SK-N-DZ (cell line): ENCODE measurements around the gene TNFAIP2. TPM values are rescaled to one million over a fixed set of nuclear protein-coding genes. Genes with fewer than 3 reads are reported as not detected.

ENCODE experiments used
- DNase-seq: peaks from one replicate; pipeline ENCODE4 v3.0.0-alpha.2; 2015; ENCODE audit warnings: low spot score
- polyA plus RNA-seq, 2 experiments: library from polyadenylated mRNA; depleted of rRNA; stranded (reverse); fragments of >200 nt; gene quantifications; 2 replicates each; pipeline ENCODE4 v1.2.3, GENCODE V29; 2014

TNFAIP2 gene, protein sequence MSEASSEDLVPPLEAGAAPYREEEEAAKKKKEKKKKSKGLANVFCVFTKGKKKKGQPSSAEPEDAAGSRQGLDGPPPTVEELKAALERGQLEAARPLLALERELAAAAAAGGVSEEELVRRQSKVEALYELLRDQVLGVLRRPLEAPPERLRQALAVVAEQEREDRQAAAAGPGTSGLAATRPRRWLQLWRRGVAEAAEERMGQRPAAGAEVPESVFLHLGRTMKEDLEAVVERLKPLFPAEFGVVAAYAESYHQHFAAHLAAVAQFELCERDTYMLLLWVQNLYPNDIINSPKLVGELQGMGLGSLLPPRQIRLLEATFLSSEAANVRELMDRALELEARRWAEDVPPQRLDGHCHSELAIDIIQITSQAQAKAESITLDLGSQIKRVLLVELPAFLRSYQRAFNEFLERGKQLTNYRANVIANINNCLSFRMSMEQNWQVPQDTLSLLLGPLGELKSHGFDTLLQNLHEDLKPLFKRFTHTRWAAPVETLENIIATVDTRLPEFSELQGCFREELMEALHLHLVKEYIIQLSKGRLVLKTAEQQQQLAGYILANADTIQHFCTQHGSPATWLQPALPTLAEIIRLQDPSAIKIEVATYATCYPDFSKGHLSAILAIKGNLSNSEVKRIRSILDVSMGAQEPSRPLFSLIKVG
- 0.54 and 0.62 TPM in 2 replicates for polyA plus RNA-seq (2014; cell fraction: cytosol; rRNA removed)
- polyA plus RNA-seq (2014; cell fraction: nucleus; rRNA removed) = 1.8 and 1.9 TPM in 2 replicates

DNA sequence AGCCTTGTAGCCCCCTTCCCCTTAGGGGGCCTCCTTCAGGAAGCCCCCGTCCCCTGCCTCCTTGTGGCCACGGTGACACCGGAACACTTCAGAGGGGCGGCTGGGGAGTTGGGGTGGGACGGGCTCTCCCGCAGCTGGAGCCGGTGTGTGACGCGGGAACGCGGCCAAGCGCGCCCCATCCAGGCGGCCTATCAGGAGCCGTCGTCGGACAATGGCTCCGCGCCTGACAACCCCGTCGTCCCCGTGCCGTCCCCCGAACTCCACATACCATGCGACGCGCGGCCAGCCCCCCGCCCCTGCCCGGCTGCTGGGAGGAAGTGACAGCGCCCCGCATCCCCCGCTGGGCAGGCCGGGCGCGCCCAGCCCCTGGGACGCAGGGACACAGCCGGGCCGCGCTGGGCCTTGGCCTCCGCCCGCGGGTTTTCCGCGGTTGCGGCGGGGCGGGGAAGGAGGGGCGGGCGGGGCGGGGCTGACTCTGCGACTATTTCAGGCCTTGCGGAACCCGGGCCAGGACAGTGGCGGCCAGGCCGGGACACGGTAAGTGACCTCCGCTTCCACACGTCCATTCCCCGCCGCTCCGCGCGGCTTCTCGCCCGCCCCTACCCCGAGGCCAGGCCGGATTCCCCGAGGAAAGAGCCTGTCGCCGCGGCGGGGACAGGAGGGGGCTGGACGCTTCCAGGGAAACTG is at the start of gene TNFAIP2:
TNFAIP2 (plus strand) TSS at position 515 of the 687 bp plus-strand sequence. CDS start 2,997 bp downstream, outside the sequence.
- DNase-seq = no peak

DNA sequence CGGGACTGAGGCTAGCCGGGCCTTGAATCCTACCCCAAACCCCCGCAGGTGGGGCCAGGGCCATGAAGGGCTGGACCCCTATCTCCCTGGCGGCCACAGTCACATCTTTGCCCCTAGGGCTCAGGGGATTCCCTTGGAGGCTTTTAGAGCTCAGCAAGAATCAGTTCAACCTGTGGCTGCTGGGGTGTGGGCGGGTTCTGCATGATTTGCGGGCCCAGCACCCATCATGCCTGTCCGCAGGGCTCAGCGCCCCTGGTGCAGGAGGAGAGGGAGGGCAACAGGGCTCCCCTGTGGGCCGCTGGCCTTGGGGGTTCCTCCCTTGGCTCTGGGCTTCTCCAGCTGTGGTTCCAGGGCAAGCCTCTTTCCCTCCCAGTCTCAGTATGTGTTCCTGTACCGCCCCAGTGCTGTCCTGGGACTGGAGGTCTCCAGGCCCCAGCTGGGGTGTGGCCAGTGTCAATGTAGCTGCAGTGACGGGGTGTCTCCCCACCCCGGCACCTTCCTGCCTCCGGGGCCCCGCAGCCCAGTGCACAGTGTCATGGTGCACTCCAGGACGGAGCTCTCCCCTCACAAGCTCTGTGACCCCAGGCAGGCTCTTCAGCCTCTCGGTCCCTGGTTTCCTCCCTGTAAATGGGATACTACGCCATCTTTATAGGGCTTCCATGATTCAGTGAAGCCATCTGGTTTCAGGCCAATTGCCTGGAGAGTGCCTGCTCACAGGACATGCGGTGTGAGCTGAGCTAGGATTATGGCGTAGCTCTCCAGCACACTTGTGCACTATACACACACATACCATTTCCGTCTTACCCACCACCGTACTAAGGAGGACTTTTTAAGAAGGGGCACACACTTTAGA is 49.2 kb upstream of the TNFAIP2 start:
- no peak for DNase-seq

- no peak for DNase-seq
Measured at GRCh38 chr14:103074729-103075367, 48.4 kb upstream of the TNFAIP2 start.

GRCh38 chr14:103078420-103078749 is 44.9 kb upstream of the TNFAIP2 start:
- peak; percentile 65 for DNase-seq

DNA sequence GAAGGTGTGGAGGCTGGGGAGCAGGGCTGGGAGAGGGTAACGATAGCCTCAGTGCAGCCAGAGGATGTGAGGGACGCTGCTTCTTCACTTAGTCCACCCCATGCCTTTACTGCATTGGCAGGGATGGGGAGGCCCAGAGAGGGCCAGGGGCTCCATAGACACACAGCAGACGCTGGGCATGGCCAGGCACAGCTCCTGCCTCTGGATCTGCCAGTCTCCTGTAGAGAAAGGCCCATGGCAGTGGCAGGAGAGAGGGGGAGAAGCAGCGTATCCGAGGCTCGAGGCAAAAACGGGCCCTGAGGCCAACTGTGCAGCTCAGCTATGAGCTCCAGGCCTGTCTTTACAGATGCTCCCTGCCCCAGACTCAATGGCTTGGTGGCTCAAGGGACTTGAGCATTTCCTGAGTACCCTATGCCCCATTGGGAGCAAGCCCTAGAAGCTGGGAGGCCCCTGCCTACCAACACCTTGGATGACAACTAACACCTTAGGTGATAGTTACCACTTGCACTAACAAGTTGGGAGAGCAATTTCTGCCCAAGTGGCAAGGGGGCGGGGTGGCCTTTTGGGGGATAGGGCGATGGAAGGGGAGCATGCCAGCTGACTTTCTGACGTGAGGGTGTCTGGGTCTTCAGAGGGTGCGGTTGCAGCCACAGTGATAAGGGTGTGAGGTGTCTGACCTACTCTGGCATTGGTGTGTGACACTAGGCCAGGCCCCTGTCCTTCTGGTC is 44.2 kb upstream of the TNFAIP2 start:
- DNase-seq = no peak

GRCh38 chr14:103081951-103082350 is 41.3 kb upstream of the TNFAIP2 start:
- DNase-seq = no peak

DNA sequence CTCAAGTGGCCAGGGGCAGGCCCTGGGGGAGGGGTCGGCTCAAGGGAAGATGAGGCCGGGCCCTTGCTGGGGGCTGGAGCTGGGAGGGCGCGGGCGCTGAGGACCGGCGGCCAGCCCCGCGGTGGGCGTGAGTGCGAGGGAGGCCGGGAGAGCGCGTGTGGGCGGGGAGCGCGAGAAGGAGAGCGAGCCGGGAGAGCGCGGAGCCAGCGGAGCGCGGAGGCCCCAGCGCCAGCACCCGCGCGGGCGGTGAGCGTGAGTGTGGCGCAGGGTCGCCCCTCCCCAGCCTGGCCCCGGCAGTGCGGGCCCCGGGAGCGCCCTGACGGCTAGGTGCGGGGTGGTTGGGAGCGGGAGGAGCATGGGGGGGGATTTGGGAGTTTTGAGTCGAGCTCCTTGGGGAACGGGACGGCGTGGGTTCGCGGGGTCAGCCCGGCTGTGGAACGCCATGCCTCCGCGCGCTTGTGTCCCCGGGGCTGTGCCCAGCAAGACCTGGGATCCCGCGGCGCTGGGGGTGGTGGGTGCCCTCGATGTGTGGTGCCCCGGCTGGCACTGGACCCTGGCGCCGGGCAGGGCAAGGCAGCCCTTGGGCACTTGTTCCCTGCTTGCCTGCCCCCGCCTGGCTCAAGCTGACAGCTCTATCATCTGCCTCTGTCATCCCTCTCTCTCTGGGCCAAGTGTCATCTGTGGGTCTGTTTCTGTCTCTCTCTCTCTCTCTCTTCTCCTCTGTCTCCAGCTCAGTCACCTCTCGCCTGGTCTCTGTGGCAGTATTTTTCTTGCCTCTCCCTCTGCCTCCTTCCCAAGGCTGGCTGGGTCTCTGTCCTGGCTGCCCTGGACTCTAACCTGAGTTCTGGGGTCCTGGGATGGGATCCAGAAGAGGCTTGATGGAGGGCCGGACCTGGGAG is 39.0 kb upstream of the TNFAIP2 start, which contains the start of gene LBHD2:
LBHD2 (plus strand) TSS at position 190 of the 899 bp plus-strand sequence. CDS start 1,803 bp downstream, outside the sequence.
- DNase-seq = no peak

DNA sequence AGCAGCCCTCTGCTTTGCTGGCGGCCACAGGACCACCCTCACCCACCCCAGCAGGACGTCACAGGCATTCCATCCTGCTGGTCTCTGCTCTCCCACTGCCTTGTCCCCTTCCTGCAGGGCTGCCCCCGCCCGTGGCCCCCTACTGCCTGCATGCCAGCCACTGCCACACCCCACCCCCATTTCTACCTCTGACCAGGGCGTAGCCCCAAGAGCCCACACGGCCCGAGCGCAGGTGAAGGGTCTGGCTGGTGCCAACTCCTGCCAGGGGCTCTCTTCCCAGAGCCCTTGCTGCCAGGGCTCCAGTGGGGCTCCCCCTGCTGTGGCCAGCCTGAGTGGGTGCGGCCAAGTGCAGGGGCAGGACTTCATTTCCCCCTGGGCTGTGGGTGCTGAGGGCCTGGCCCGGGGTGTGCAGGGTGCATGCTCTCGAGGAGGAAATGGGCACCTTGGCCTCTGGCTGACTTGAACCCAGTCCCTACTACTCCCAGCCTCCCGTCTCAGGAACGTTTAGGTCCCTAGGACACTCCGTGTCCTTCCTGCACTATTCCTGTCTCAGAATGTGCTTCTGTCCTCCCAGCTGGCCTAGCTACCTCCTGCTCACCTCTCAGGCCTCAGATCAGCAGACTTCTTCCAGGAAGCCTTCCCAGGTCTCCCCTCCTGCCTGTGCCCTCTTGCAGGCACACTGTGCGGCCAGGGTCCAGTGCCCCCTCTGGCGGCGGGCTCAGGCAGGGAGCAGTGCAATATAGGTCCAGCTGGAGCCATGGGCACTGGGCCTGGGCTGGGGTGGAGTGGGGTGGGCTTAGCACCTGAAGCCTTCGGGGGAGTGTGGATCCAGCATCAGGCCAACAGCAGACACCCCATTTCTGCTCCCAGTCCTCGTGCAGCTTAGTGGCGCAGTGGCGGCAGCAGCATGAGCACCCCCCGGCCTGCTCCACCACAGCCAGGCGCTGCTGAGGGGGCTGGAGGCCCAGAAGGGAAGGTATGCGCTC is 37.9 kb upstream of the TNFAIP2 start:
- DNase-seq = no peak

DNA sequence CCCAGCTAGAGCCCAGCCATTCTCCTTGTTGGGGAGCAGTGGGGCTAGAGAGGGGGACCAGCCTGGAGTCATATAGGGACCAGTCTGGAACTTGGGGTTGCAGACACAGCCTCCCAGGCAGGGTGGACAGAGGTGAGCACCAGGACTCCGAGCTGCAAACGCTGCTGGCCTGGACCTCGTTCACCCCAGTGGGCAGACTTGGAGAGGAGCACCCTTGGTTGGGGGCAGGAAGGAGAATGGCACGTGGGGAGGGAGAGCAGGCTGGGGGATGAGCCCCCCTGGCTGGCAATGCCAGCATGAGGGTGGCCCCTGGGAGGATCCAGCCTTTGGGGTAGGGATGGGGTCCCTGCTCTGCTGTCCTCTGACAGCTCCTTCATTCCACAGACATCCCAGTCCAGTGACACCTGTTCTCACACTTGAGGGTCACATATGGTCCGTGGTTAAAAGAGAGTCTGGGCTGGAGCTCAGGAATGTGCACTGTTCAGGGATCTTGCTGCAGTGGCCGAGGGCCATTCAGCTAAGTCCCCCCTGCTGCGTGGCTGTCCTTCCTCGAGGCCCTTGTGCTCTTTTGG is 36.4 kb upstream of the TNFAIP2 start:
- no peak for DNase-seq

- DNase-seq = no peak
Measured at GRCh38 chr14:103087343-103087835, 35.9 kb upstream of the TNFAIP2 start.

DNA sequence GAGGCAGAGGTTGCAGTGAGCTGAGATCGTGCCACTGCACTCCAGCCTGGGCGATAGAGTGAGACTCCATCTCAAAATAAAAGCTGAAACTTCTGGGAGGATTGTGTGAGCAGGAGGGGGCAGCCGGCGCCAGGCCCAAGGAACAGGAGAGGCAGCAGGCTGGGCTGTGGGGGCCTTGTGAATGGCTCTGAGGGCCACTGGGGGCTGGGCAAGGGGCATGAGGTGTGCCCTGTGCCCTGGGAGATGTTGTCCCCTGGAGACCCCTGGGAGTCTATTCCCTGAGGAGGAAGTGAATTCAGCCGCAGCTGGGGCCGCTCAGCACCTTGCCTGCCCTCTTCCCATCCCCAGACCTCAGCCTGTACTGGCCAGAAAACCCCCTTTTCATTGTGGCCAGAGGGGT is 34.3 kb upstream of the TNFAIP2 start:
- DNase-seq = no peak

DNA sequence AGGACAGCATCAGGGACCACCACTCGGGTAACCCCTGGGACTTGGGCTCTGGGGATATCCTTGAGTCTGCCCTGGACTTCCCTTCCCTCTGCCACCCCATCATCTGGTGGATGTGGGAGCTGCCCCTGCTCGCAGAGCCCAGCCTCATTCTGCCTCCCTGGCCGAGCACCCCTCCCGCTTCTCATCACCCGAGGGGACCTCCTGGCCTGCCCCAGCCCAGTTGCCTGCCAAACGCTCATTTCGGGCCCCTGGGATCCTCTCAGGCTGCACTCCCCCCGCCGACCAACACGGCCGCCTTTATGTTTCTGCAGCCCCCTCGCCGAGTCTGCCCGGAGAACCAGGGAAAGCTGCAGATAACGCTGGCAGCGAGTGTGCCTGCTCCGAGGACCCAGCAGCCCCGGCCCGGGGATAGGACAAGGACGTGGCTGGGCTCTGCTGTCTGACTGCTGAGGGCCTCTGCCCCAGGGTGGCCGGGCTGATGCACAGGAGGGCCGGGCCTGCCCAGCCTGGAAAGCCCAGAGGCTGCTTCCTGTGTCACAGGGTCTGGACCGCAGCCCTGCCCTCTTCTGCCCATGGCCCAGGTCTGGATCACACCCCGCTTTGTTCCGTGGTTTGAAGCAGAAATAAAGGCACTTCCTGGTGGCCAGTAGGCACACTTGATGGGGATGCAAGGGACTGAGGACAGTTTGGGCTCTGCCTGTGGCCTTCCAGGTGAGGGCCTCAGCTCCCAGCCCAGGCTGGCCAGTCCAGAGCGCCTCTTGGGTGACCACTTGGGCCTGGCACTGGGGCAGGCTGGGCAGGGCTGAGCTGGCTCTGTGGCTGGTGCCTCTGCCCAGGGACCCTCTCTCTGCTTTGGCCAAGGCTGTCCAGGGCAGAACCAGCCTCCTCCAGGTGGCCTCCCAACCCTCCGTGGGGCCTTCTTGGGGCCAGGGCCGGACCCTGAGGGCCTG is 33.6 kb upstream of the TNFAIP2 start:
- DNase-seq = no peak

DNA sequence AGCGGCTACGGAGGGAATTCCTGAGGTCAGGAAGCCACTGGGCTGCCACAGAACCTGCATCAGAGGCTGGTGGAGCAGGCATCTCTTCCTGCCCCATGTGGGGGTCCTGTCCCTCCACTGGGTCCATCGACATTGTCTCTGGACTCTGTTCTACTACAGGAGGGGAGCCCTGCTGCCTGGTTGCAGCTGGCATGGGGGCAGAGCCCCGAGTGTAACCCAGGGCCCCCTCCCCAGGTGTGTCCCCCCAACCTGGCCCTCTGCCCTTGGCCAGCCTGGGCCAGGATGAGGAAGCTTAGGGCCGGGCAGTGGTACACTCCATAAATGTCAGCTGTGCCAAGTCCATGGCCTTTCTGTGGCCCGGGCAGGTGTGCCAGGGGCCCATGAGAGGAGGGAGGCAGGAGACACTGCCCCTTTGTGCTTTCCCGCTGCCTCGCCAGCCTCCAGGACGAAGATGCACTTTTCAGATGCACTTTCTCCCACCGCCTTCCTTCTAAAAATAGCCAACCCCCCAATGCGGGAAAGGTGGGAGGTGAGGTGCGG is 32.7 kb upstream of the TNFAIP2 start:
- DNase-seq = no peak

GRCh38 chr14:103091041-103091882 is 32.0 kb upstream of the TNFAIP2 start:
- DNase-seq = no peak

GRCh38 chr14:103091883-103092222 is 31.4 kb upstream of the TNFAIP2 start:
- DNase-seq = no peak
